Myocyte (in vitro differentiated cells): Measurements from ENCODE around the gene SNHG17. TPM values are rescaled to one million over a fixed set of nuclear protein-coding genes. Genes with fewer than 3 reads are reported as not detected.
"Not testable (repeated sequence)": the region's sequence is repeated elsewhere in the genome, so short reads cannot be mapped to it uniquely, and the experiment has no call there.

Source experiments
- DNase-seq: peaks from one replicate; pipeline ENCODE4 v3.0.0-alpha.2; 2012; ENCODE audit warnings: low read depth
- total RNA-seq: library from RNA; depleted of rRNA; stranded (reverse); fragments of >200 nt; gene quantifications from 2 replicates; pipeline ENCODE4 v1.2.3, GENCODE V29; 2014

Gene SNHG17
- total RNA-seq, 1 donor from 2014 or later, result 3.4 TPM

- DNase-seq, result peak; percentile 59
These were observed 14.6 kb downstream of the SNHG17 start for GRCh38 chr20:38420388-38421085.

GRCh38 chr20:38418509-38419204 lies 16.5 kb downstream of the SNHG17 start:
- peak; percentile 88 for DNase-seq

DNA sequence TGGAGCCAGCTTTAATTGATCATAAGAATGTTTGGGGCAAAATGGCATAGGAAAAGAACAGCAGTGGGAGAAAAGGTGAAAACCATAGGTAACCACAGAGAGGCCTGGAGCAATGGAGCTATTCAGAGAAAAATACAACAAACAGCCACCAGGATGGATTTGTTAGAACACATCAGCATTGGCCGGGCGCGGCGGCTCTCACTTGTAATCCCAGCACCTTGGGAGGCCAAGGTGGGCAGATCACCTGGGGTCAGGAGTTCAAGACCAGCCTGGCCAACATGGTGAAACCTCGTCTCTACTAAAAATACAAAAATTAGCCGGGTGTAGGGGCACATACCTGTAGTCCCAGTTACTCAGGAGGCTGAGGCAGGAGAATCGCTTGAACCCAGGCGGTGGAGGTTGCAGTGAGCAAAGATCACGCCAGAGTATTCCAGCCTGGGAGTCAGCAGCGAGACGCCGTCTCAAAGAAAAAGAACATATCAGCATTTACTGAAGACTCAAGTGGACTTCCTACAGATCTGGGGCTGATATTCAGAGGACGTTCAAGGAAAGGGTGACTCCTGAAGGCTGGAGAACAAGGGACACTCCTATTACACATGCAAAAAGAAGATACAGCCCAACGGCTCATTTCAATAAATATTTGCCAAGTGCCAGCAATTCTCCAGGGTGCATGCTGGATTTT lies 20.2 kb downstream of the SNHG17 start:
- no peak for DNase-seq

GRCh38 chr20:38412877-38413577 lies 22.1 kb downstream of the SNHG17 start:
- DNase-seq, result no peak

GRCh38 chr20:38407822-38408221 lies 27.3 kb downstream of the SNHG17 start:
- not testable (repeated sequence) for DNase-seq

DNA sequence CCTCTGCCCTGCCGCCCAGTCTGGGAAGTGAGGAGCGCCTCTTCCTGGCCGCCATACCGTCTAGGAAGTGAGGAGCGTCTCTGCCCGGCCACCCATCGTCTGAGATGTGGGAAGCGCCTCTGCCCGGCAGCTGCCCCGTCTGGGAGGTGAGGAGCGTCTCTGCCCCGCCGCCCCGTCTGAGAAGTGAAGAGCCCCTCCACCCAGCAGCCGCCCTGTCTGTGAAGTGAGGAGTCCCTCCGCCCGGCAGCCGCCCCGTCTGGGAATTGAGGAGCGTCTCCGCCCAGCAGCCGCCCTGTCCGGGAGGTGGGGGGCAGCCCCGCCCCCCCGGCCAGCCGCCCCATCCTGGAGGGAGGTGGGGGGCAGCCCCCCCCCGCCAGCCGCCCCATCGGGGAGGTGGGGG lies 27.8 kb downstream of the SNHG17 start:
- no peak for DNase-seq

- DNase-seq, result no peak
These were observed 28.7 kb downstream of the SNHG17 start for GRCh38 chr20:38406476-38406875.

GRCh38 chr20:38405132-38405531 lies 30.0 kb downstream of the SNHG17 start:
- no peak for DNase-seq

DNA sequence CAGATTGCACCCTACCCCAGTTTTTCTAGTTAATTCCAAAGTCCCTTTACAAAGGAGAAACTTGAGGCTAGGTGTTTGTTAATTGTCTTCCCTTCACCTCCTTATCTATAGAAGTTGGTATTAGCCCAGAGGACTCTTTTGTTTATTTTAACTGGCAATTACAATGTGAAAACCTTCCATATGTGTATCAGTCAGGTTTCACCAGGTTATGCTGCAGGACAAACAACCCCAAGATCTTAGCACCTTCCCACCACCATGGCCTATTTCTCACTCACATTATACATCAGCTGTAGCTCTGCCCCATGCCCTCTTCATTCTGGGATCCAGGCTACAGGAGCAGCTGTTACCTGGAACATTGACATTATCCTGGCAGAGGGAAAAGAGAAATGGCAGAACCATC lies 31.1 kb downstream of the SNHG17 start:
- DNase-seq, result no peak

DNA sequence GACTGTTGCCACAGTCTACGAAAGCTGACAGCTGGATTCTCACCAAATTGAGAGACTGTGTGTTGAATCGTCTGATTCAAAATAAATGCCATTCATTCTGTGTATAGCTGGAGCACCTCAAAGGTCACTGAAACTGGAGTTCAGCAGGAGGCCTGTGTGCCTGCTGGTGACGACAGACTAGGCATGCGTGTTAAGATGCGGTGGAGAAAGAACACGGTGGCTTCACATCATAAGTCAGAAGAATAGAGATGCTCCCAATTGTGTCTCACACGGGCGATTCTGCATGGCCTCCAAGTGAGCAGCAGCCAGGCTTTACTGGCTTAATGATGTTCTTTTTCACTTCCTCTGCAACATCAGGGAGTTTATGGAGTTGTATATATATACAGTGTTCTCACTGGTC lies 32.3 kb downstream of the SNHG17 start:
- no peak for DNase-seq

- DNase-seq, result no peak
These were observed 33.0 kb downstream of the SNHG17 start for GRCh38 chr20:38402089-38402488.

DNA sequence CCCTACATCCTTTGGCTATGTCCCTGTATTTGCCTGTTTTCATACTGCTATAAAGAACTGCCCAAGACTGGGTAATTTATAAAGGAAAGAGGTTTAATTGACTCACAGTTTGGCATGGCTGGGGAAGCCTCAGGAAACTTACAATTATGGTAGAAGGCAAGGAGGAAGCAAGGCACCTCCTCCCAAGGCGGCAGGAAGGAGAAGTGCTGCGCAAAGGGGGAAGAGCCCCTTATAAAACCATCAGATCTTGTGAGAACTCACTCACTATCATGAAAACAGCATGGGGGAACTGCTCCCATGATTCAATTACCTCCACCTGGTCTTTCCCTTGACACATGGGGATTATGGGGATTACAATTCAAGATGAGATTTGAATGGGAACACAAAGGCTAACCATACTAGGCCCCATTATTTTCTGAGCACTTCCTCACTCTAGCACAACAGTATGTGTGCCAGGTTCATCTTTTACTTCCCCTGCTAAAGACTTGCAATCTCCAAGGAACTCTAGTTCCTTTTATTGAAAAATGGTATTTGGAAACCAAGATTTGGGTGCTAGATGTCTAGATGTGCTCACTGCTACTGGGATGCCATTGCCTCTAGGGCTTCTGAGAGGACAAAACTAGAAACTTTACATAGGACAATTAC lies 39.3 kb downstream of the SNHG17 start:
- DNase-seq, result not testable (repeated sequence)

- peak; percentile 26 for DNase-seq
These were observed 40.0 kb downstream of the SNHG17 start for GRCh38 chr20:38395165-38395564.

GRCh38 chr20:38393259-38393658 lies 41.9 kb downstream of the SNHG17 start:
- DNase-seq, result no peak

DNA sequence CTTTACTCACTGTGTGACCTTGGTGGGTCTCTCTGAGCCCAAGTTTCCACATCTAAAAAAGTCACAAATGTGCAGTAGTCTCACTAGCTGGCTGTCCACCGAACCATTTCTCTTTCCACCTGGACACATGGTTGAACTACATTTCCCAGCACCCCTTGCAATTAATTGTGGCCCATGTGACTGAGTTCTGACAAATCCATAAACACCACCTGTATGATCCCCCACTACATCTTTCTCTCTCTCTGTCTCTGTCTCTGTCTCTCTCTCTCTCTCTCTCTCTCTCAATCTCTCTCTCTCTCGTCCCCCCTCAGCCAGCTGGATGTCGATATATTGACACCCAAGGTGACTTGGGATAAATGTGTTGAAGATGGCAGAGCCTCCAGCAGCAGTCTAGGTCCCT lies 42.8 kb downstream of the SNHG17 start:
- DNase-seq, result no peak

DNA sequence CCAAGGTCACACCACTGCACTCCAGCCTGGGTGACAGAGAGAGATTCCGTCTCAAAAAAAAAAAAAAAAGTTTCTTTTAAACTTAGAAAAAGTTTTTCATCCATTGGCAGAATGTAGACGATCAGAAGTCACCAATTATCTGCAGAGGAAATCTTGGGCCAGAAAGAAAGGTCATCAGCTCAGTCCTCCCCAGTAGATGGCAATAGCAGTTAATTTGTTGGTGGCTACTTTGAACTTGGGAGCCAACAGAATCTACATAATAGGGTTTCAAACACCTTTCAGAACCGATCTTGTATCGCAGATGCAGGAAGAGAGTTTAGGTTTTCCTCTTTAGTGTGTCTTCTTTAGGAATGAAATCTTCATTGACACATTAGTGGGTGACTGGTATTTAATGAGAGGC lies 47.2 kb downstream of the SNHG17 start:
- peak; percentile 3 for DNase-seq

DNA sequence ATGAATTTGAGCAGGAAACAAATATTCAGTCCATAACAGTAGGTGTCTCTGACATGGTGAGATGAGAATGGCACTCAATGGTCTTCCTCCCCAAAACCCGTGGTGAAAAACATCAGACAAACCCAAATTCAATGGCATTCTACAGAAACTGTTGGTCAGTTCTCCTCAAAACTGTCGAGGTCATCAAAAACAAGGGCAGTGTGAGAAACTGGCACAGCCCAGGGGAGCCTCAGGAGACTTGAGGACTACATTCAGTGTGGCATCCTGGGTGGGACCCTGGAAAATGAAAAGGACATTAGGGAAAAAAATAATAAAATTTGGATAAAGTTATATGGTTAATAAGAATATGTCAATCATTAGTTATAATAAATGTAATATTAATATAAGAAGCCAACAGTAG lies 48.3 kb downstream of the SNHG17 start:
- DNase-seq, result no peak

- DNase-seq, result no peak
These were observed 49.1 kb downstream of the SNHG17 start for GRCh38 chr20:38386004-38386403.

DNA sequence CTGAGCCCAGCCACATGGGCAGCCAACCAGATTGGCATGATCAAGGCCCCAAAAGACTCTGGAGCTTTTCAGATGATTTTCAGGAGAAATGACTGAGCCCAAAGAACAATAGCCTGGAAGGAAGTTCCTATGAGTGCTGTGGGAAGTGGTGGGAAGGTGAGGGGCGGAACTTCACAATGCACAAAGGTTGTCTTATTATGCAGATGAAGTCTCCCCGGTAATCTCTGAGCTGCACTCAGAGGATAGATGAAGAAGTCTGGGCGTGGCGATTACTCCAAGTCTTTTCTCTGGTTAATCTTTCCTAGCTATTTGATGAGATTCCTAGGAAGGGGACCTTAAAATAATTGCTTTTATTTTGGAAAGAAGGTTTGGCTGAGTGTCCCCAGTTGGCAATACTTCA lies 52.0 kb downstream of the SNHG17 start:
- no peak for DNase-seq

GRCh38 chr20:38377838-38378237 lies 57.3 kb downstream of the SNHG17 start:
- DNase-seq, result not testable (repeated sequence)

- DNase-seq, result no peak
These were observed 58.0 kb downstream of the SNHG17 start for GRCh38 chr20:38377039-38377685.
